SK-N-SH (cell line): ENCODE results near the gene EPHA6.

ENCODE experiments used
- CTCF ChIP-seq: fragments of 200-600 bp; sonication (generic); IDR thresholded peaks from 2 replicates; pipeline ENCODE4 v1.6.1; 2017; ENCODE audit warnings: antibody characterized with exemption, mild to moderate bottlenecking, moderate library complexity
- FOXM1 ChIP-seq: IDR thresholded peaks from 2 replicates; pipeline ENCODE4 v1.4.0; 2012; ENCODE audit warnings: low read depth, mild to moderate bottlenecking
- SMC3 ChIP-seq: IDR thresholded peaks from 2 replicates; pipeline ENCODE4 v1.6.1; 2012; ENCODE audit warnings: low read depth, low read length, improper control_type of control experiment

GRCh38 chr3:97763586-97764406, 949.4 kb downstream of the EPHA6 start:
- TF ChIP-seq CTCF (no peak), SMC3 (no peak), FOXM1 (no peak)
